DMS114 treated with DMSO at 0.1 percent for 48 hours (cell line): ENCODE measurements around the gene CFAP20.
A peak's percentile ranks its signal among the peaks of the same experiment; 100 is the strongest.

Source experiments
- DNase-seq: peaks from one replicate; lab custom pipeline; 2025; ENCODE audit not compliant: unreplicated experiment; lab: John Stamatoyannopoulos, UW

CFAP20 gene

GRCh38 chr16:58129097-58129936 is at the start of gene CFAP20:
CFAP20 (minus strand) TSS chr16:58129381; CDS start chr16:58129115, 266 bp downstream.
- peak; percentile 100 for DNase-seq

DNA sequence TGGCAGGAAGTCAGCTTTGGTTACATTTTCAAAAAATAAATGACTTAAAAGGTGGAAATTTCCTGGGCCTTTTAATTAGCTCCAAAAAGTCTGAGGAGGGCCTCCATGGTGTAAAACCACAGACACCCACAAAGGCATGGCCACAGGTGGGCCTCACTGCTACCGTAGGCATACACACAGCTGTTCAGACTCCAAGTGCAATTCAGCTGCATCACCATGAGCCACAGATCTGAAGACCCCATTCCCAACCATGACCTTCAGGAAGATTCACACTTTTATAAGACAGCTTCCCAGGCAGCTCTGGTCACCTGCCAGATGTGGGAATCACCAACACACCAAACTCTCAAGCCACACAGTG is 48.2 kb upstream of the CFAP20 start:
- DNase-seq, result no peak

- no peak for DNase-seq
Measured at GRCh38 chr16:58176608-58177352, 47.6 kb upstream of the CFAP20 start.

- no peak for DNase-seq
Measured at GRCh38 chr16:58170223-58170622, 41.0 kb upstream of the CFAP20 start.

GRCh38 chr16:58160855-58161254 is 31.7 kb upstream of the CFAP20 start:
- DNase-seq, result no peak

DNA sequence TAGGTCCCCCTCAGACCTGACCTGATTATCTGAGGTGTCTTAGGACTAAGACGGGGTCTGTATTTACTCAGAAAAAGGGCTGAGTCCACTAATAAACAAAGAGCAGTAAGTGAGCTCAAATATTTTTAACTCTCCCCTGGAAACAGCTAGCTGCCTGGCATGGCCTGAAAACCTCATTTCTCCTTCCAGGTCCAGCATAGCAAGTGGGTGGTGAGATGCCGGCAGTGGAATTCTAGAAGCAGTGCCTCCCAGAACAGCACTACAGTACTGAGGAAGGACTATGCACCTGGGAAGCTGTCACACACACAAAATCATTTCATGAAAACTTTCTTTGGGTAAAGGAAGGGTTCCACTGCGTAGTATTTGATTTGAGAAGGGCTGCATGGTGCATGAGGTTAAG is 29.5 kb upstream of the CFAP20 start:
- DNase-seq, result no peak

DNA sequence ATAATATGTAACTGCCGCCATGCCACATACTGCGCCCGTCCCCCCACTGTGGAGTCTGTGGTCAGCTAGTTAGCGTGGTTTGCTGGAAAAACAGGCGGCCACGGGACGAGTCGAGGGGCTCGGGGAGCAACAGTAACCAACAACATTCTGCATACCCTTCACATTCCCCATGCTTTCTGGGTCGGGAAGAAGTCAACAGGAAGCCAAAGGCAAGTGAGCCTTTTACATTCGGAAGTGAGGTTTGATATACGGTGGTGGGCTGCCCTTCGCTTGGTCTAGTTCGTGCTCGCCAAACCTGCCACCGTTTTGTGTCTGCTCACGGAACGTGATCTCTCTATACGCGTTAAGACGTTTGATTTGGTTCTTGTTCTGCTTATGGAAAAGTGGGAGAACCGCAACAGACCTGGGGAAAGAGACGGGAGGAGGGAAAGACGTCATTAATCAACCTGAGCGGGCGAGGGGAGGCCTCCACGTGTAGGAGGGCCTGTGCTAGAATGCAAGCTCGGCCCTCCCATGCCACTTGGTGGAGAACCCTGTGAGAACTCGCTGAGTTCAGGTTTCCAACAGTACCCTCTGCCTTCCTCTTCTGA is 28.9 kb upstream of the CFAP20 start:
- no peak for DNase-seq

DNA sequence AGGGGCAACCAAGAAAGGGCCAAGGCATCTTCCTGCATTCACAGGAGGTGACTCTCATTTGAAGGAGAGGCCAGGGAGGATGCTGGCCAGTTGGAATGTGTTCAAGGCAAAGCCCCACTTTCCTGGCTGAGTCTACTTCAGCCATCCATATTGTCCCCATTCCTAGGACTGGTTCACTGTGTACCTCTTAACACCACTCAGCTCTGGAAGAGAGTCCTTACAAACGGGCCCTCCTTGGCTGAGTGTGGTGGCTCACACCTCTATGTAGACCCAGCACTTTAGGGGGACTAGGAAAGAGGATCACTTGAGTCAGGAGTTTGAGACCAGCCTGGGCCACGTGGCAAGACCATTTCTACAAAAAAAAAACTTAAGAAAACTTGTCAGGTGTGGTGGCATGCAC is 28.1 kb upstream of the CFAP20 start:
- DNase-seq, result no peak

DNA sequence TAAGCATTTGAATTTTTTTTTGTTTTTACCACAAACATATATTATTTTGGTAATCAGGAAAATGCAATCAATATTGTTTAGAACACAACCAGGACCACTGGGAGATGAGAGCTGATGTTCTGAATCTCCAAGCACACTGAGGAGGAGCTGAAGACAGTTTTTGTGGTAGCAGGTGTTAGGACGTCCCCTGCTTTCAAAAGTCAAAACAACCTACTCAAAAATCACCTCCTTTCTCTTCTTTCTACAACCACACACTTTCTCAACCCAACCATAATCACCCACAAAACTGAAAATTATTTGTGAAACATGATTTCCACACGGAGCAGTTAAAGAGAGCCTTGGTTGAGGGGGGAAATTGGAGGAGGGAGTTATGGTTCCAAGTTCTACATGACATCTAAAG is 26.7 kb upstream of the CFAP20 start:
- no peak for DNase-seq

GRCh38 chr16:58154345-58154744 is 25.2 kb upstream of the CFAP20 start:
- no peak for DNase-seq

GRCh38 chr16:58152246-58152868 is 23.2 kb upstream of the CFAP20 start:
- no peak for DNase-seq

DNA sequence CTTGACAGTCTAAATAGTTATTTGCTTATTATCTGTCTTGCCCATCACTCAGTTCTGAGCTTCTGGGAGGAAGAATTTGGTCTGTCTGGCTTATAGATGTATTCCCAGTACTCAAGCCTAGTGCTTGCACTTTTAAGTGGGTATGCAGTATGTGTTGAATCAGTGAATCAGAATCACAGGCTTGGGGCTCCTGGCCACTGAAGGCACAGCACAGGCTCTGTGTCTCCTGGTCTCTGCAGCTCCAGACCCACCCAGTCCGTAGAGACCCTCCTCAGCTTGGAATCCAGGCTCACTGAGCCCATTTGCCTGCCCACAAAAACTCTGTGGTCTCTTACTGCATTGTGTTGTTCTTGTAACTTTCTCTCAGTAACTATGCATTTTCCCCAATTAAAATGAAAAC is 19.3 kb upstream of the CFAP20 start:
- DNase-seq, result no peak

DNA sequence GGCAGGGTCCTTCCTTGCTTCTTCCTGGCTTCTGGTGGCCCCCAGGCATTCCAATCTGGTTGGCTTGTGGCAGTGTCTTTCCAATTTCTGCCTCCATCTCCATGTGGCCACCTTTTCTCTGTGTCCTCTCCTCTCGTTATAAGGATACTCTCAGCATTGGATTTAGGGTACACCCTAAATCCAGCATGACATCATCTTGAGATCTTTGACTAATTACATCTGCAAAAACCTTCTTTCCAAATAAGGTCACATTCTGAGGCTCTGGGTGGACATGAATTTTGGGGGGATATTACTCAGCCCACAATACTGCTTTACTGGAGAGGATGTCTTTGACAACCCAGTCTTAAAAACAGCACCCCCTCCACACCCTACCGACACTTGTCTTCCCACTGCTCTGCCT is 18.9 kb upstream of the CFAP20 start:
- no peak for DNase-seq

- no peak for DNase-seq
Measured at GRCh38 chr16:58138852-58139251, 9.7 kb upstream of the CFAP20 start.

GRCh38 chr16:58137581-58137980 is 8.4 kb upstream of the CFAP20 start:
- DNase-seq, result no peak

- DNase-seq, result no peak
Measured at GRCh38 chr16:58128711-58129096, 477 bp downstream of the CFAP20 start.

- no peak for DNase-seq
Measured at GRCh38 chr16:58128181-58128631, 975 bp downstream of the CFAP20 start.

- DNase-seq, result peak; percentile 47
Measured at GRCh38 chr16:58127634-58128033, 1.5 kb downstream of the CFAP20 start.

DNA sequence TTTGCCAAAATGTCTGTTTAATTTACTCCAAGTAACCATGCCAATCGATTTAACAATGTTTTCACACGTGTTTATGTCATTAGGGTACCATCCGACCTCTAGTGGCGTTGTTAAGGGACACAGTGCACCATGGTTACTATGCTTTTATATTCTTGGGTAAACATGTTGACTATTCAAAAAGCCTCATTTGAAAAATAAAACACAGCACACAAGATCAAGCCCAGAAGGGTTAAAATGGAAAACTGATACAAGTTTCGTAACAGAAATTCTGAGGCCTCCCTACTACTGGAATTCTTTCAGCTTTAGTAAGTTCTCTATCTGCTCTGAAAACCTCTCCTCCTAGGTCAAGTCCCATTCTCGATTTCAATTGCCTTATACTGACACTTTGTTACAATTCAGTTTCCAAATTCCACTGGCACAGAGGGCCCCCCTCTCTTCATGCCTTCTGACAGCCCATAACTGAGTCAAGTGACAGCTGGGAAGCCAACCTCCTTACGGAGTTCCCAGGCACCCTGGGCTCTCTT is 2.1 kb downstream of the CFAP20 start:
- peak; percentile 59 for DNase-seq

DNA sequence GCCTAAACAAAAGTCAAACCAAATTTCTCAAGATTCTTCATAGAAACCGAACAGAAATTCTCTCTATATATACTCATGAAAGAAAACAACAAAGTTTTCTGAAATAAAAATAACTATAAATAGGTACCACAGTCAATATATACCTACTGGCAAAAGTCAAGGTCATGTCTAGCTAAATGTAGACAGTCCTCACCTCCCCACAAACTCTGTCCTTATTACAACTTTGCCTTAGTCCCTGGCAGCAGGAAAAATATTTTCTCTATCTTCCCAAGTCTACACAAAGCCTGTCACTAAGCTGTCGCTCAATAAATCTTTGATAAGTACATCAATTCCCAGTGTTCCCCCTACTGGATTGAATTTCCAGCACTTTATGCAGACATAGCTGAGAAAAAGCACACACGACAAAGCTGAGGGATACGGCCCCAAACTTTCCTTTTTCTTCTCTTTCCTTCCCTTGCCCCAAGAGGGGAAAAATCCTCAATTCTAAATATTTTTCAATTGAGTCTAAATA is 2.7 kb downstream of the CFAP20 start:
- DNase-seq, result no peak

- DNase-seq, result no peak
Measured at GRCh38 chr16:58125781-58126335, 3.3 kb downstream of the CFAP20 start.
